HepG2 (cell line): ENCODE results near the gene STYX. TPM values are rescaled to one million over a fixed set of nuclear protein-coding genes. Genes with fewer than 3 reads are reported as not detected.

Source experiments
- ETV5 ChIP-seq: IDR thresholded peaks from 2 replicates; pipeline ENCODE4 v1.6.1; 2018; ENCODE audit warnings: missing biosample characterization, missing genetic modification reagents, inconsistent platforms, borderline replicate concordance
- FIP1L1 ChIP-seq: fragments of 200-400 bp; formaldehyde crosslinking; IDR thresholded peaks from 2 replicates; pipeline ENCODE4 v1.6.1; 2018; ENCODE audit warnings: low read depth, mild to moderate bottlenecking, low read length, moderate library complexity, borderline replicate concordance; ENCODE audit not compliant: insufficient read depth
- FOXA3 ChIP-seq: IDR thresholded peaks from 2 replicates; pipeline ENCODE4 v1.6.1; 2016; ENCODE audit warnings: missing genetic modification reagents, missing compliant biosample characterization
- GABPB1 ChIP-seq: IDR thresholded peaks from 2 replicates; pipeline ENCODE4 v1.6.1; 2016; ENCODE audit warnings: mild to moderate bottlenecking, missing genetic modification reagents, moderate library complexity, missing compliant biosample characterization
- IKZF4 ChIP-seq: sonication (generic); formaldehyde crosslinking; IDR thresholded peaks from 2 replicates; pipeline ENCODE4 v1.5.1; 2020; ENCODE audit warnings: borderline replicate concordance, mild to moderate bottlenecking, low read depth, missing genetic modification reagents; ENCODE audit errors: not compliant biosample characterization
- KAT7 ChIP-seq: IDR thresholded peaks from 2 replicates; pipeline ENCODE4 v1.6.1; 2018; ENCODE audit warnings: borderline replicate concordance, missing compliant biosample characterization
- MLXIP ChIP-seq: sonication (generic); formaldehyde crosslinking; IDR thresholded peaks from 2 replicates; pipeline ENCODE4 v1.9.0; 2021; ENCODE audit warnings: missing genetic modification reagents, borderline replicate concordance
- MXI1 ChIP-seq: IDR thresholded peaks from 3 replicates; pipeline ENCODE4 v1.6.1; 2012; ENCODE audit warnings: low read depth, low read length, inconsistent platforms, borderline replicate concordance
- PBX2 ChIP-seq: IDR thresholded peaks from 2 replicates; pipeline ENCODE4 v1.6.1; 2016; ENCODE audit warnings: control low read depth
- SETDB1 ChIP-seq: sonication (generic); formaldehyde crosslinking; IDR thresholded peaks from 2 replicates; pipeline ENCODE4 v1.5.1; 2020; ENCODE audit warnings: missing genetic modification reagents, mild to moderate bottlenecking, borderline replicate concordance
- ZNF296 ChIP-seq: sonication (generic); formaldehyde crosslinking; conservative IDR thresholded peaks from 2 replicates; pipeline ENCODE4 v1.5.0; 2020; ENCODE audit warnings: mild to moderate bottlenecking, missing genetic modification reagents
- ZNF775 ChIP-seq: sonication (generic); formaldehyde crosslinking; IDR thresholded peaks from 2 replicates; pipeline ENCODE4 v1.4.0; 2020; ENCODE audit warnings: missing genetic modification reagents, mild to moderate bottlenecking, moderate library complexity, borderline replicate concordance
- ZNF878 ChIP-seq: sonication (generic); formaldehyde crosslinking; IDR thresholded peaks from 2 replicates; pipeline ENCODE4 v1.8.1; 2023; ENCODE audit warnings: mild to moderate bottlenecking, missing genetic modification reagents, moderate library complexity
- polyA plus RNA-seq, 8 experiments: library from polyadenylated mRNA; depleted of rRNA in 3 of 8; stranded (reverse) in 7 of 8; unstranded in 1 of 8; fragments of >200 nt; fragmentation: Illumina TruSeq in 4 of 8; extraction: Trizol in 4 of 8; gene quantifications; 2 replicates each; pipeline versions ENCODE4 v1.2.1 to v1.2.3, GENCODE V29; 2011 to 2016; ENCODE audit warnings: low read depth in 4 of 8, missing spikeins in 1 of 8, mixed read lengths in 1 of 8; ENCODE audit not compliant: insufficient read depth in 1 of 8
- total RNA-seq, 5 experiments: library from RNA; depleted of rRNA; stranded (reverse); fragments of >200 nt; fragmentation: Illumina TruSeq; extraction: Trizol; gene quantifications; 2 replicates each; pipeline ENCODE4 v1.2.3, GENCODE V29; 2016; ENCODE audit warnings: low read depth in 1 of 5
- TF ChIP-seq, protein P1 (sequence below): IDR thresholded peaks from 2 replicates; pipeline ENCODE4 v1.4.0; 2020; ENCODE audit warnings: mild to moderate bottlenecking, missing genetic modification reagents
- TF ChIP-seq, protein P2 (sequence below): sonication (generic); formaldehyde crosslinking; IDR thresholded peaks from 2 replicates; pipeline ENCODE4 v1.4.0; 2020; ENCODE audit warnings: mild to moderate bottlenecking, missing genetic modification reagents
- TF ChIP-seq, protein P3 (sequence below): sonication (generic); formaldehyde crosslinking; IDR thresholded peaks from 2 replicates; pipeline ENCODE4 v1.5.0; 2020; ENCODE audit warnings: missing genetic modification reagents, mild to moderate bottlenecking, borderline replicate concordance
- TF ChIP-seq, protein P4 (sequence below): sonication (generic); formaldehyde crosslinking; IDR thresholded peaks from 2 replicates; pipeline ENCODE4 v1.8.0; 2022; ENCODE audit warnings: mild to moderate bottlenecking, missing genetic modification reagents; ENCODE audit not compliant: insufficient replicate concordance

STYX gene
- total and polyA plus RNA-seq, 2 of the 13 experiments (the other 11 are each of a cell fraction or from before 2014, with no cell fraction given) = 6.6 to 10.9 TPM

DNA sequence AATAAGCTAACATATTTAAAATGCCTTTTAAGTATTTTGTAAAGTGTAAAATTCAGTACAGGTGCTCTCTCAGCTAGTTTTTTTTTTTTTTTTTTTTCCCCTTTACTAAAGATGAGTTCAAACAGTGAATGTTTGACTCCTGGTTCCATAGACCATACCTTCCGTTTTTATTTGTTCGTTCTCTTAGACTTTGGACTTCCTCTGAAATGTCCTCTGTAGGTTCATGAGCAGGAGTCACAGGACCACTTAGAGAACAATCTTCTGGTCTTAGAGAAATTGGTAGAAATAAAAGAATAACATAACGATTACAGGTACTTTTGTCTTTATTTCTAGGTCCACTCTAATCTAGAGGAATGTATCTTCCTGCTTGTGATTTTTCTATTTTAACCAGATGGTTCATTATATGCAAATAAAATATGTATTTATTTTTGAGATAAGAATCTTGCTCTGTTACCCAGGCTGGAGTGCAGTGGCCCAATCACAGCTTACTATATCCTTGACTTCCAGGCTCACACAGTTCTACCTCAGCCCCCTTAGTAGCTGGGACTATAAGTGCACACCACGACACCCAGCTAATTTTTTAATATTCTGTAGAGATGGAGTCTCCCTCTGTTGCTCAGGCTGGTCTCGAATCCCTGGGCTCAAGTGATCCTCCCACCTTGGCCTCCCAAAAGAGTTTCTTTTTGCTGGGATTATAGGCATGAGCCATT lies 25.8 kb downstream of the STYX start (continued):
- TF ChIP-seq, protein P1, sequence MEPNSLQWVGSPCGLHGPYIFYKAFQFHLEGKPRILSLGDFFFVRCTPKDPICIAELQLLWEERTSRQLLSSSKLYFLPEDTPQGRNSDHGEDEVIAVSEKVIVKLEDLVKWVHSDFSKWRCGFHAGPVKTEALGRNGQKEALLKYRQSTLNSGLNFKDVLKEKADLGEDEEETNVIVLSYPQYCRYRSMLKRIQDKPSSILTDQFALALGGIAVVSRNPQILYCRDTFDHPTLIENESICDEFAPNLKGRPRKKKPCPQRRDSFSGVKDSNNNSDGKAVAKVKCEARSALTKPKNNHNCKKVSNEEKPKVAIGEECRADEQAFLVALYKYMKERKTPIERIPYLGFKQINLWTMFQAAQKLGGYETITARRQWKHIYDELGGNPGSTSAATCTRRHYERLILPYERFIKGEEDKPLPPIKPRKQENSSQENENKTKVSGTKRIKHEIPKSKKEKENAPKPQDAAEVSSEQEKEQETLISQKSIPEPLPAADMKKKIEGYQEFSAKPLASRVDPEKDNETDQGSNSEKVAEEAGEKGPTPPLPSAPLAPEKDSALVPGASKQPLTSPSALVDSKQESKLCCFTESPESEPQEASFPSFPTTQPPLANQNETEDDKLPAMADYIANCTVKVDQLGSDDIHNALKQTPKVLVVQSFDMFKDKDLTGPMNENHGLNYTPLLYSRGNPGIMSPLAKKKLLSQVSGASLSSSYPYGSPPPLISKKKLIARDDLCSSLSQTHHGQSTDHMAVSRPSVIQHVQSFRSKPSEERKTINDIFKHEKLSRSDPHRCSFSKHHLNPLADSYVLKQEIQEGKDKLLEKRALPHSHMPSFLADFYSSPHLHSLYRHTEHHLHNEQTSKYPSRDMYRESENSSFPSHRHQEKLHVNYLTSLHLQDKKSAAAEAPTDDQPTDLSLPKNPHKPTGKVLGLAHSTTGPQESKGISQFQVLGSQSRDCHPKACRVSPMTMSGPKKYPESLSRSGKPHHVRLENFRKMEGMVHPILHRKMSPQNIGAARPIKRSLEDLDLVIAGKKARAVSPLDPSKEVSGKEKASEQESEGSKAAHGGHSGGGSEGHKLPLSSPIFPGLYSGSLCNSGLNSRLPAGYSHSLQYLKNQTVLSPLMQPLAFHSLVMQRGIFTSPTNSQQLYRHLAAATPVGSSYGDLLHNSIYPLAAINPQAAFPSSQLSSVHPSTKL (CRISPR knock-in tag) = peak; percentile 66
- no peak for TF ChIP-seq ZNF296 (CRISPR knock-in tag)
- TF ChIP-seq MXI1 = no peak
- no peak for TF ChIP-seq PBX2
- TF ChIP-seq SETDB1 = no peak
- no peak for TF ChIP-seq GABPB1 (CRISPR knock-in tag)
- TF ChIP-seq, protein P2, sequence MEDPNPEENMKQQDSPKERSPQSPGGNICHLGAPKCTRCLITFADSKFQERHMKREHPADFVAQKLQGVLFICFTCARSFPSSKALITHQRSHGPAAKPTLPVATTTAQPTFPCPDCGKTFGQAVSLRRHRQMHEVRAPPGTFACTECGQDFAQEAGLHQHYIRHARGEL (CRISPR knock-in tag) = no peak
- no peak for TF ChIP-seq ZNF775 (CRISPR knock-in tag)
- TF ChIP-seq, protein P3, sequence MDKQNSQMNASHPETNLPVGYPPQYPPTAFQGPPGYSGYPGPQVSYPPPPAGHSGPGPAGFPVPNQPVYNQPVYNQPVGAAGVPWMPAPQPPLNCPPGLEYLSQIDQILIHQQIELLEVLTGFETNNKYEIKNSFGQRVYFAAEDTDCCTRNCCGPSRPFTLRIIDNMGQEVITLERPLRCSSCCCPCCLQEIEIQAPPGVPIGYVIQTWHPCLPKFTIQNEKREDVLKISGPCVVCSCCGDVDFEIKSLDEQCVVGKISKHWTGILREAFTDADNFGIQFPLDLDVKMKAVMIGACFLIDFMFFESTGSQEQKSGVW = no peak
- TF ChIP-seq IKZF4 (CRISPR knock-in tag) = no peak
- no peak for TF ChIP-seq FIP1L1
- TF ChIP-seq ETV5 (CRISPR knock-in tag) = peak; percentile 72; the same call in 1 of the 2 replicates
- peak; percentile 55; the same call in 1 of the 2 replicates for TF ChIP-seq FOXA3
- no peak for TF ChIP-seq ZNF878
- TF ChIP-seq KAT7 = no peak
- TF ChIP-seq, protein P4, sequence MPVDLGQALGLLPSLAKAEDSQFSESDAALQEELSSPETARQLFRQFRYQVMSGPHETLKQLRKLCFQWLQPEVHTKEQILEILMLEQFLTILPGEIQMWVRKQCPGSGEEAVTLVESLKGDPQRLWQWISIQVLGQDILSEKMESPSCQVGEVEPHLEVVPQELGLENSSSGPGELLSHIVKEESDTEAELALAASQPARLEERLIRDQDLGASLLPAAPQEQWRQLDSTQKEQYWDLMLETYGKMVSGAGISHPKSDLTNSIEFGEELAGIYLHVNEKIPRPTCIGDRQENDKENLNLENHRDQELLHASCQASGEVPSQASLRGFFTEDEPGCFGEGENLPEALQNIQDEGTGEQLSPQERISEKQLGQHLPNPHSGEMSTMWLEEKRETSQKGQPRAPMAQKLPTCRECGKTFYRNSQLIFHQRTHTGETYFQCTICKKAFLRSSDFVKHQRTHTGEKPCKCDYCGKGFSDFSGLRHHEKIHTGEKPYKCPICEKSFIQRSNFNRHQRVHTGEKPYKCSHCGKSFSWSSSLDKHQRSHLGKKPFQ (CRISPR knock-in tag) = no peak
- TF ChIP-seq MLXIP (CRISPR knock-in tag) = no peak
